ENCODE results near the gene MINAR2.

DNA sequence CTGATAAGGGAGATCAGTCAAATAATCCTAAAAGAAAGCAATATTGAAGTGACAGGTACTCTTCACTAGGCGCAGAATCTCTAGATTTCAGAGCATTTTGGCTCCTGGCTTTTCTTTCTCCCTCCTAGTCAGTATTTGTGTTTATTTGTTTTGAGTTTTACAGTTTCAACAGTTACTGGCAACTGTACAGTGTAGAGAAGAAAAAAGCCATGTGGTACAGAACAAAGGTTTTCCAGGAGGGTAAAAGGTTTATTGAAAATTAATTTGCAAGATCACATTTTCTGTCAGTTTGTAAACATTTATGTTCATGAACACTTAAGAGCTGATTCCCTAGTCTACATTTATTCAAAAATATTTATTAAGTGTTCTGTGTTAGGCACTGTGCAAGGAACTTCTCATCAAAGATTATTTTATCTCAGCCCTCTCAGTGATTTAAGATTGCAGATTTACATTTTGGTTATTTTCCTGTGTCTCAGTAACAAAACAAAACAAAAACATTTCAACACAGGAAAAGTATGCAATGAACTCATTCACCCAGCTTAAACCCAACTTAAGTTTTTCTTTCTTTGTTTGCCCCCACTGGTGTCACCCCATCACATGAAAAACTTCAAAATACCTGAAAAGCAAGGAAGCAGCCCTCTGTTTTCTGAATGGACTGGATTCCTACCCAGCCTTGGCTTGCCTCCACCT is 12.9 kb downstream of the MINAR2 start:
- no peak for TF ChIP-seq CTCF (IDR thresholded peaks at IDR 0.05)
- TF ChIP-seq POLR2A (IDR thresholded peaks at IDR 0.05), result no peak
